ENCODE measurements around the gene SLC26A11.
"Not testable (repeated sequence)": the region's sequence is repeated elsewhere in the genome, so short reads cannot be mapped to it uniquely, and the experiment has no call there.

The SLC26A11 gene

DNA sequence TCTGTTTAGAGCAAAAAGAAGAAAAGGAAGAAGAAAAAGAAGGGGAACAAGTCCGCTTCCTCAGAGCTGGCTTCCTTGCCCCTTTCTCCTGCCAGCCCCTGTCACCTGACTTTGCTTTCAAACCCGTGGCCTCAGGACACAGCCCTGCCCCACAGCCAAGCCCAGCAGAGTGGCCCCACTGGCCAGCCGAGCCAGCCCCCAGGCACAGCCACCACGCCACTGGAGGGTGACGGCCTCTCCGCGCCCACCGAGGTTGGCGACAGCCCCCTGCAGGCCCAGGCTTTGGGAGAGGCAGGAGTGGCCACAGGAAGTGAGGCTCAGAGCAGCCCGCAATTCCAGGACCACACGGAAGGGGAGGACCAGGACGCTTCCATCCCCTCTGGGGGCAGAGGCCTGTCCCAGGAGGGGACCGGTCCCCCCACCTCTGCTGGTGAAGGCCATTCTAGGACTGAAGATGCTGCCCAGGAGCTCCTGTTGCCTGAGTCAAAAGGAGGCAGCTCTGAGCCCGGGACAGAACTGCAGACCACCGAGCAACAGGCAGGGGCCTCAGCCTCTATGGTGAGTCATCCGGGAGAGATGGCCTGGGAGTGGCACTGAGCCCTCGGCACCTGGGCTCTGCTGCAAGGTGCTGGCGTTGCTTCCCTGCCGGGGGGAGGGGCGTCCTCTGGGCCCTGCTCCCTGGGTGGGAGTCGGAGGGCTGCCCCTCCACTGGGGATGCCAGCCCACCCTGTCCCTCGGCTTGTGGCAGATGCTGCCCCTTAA is 67.8 kb downstream of the SLC26A11 start:
- peak; percentile 42 for DNase-seq

DNA sequence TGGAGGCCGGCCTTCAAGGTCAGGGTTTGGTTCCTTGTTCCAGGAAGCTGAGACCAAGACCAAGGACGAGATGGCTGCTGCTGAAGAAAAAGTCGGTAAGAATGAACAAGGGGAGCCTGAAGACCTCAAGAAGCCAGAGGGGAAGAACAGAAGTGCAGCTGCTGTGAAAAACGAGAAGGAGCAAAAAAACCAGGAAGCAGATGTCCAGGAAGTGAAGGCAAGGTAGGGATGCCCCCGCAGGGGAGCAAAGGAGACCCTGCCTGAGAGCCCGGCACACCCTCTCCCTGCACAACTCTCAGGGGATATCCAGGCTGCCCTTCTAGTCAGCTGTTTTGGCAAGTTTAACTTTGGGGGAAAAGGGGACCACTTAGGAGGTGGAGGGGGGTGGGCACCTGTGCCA is 69.4 kb downstream of the SLC26A11 start:
- DNase-seq, result no peak

DNA sequence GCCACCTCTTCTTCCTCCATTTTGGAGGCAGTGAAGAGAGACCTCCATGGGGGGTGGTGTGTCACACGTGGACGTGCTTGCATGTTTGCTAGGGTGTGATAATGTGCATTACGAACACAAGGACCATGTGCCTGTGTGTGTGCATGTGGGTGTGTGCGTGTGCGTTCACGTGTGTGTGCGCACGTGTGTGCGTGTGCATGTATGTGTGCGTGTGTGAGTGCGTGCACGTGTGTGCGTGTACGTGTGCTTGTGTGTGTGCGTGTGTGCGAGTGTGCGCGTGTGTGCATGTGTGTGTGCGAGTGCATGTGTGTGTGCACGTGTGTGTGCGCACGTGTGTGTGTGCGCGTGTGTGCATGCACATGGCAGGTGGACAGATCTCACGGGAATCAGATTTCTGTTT is 69.9 kb downstream of the SLC26A11 start:
- DNase-seq, result no peak

DNA sequence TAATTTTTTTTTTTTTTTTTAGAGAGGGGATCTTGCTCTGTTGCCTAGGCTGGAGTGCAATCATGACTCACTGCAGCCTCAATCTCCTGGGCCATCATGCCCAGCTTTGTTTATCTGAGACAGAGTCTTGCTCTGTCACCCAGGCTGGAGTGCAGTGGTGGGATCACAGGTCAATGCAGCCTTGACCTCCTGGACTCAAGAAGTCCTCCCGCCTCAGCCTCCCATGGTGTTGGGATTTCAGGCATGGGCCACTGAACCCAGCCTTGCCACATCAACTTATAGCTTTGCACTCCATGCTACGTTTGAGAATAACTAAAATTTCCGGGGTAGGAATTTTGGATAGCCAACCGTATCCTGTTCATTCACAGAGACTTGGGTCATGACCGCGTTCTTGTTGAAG is 71.0 kb downstream of the SLC26A11 start:
- no peak for DNase-seq

DNA sequence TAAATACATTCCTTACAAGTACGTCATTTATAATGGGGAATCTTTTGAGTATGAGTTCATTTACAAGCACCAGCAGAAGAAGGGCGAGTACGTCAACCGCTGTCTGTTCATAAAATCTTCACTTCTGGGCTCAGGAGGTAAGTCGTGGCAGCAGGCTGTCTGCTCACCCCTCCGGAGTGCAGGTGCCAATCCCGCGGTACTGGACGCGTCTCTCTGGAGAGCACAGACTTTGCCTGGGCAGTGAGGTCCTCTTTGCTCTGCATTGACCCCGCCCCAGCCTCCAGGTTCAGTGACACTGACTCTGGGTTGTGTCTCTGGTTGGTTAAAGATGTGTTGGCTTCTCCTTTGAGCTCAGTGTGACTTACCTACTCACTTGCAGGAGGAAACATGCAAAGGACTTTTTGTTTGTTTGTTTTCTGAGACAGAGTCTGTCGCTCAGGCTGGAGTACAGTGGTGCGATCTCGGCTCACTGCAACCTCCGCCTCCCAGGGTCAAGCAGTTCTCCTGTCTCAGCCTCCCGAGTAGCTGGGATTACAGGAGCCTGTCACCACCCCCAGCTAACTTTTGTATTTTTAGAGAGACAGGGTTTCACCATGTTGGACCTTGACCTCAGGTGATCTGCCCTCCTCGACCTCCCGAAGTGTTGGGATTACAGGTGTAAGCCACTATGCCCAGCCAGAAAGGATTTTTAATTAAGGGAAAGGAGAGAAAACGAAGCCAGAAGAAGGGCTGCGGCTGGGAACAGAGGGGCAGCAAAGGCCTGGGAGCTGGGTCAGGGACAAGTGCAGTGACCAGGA is 71.7 kb downstream of the SLC26A11 start:
- no peak for DNase-seq

DNA sequence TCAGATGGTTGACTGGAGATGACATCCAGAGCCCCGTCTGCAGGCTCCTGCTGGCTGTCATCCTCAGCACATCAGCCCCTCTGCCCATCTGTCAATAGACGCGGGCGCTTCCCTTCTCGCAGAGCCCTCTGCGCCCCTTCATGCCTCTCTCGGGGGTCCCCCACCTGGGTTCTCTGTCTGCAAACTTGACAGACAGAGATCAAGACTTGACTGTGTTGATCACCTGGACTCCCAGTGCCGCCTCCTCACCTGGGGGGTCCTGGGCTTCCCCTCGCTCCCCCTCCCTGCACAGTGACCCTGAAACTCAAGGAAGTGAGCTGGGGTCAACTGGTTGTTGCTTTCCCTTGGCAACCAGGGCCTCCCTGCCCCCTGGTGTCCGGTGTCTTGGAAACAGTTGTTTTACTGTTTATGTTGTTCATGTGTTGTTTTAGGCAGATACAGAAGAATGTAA is 72.3 kb downstream of the SLC26A11 start:
- no peak for DNase-seq

DNA sequence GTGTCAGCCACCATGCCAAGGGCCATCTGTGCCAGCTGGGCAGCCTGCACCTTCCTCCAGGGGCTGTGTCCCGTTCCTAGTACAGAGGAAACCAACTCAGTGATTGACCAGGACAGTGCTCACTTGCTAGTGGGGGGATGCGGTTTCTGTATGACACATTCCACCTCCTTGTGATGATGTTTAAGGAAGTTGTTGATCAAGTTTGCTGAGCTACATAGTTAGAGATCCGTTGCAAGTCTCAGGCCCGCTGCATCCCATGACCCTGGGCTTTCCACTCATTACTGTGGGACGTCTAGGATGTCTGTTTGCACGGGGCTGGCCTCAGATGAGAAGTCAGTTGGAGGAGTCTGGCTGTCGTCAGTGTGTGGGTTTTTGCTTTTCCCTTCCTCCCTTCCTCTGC is 74.0 kb downstream of the SLC26A11 start:
- no peak for DNase-seq

DNA sequence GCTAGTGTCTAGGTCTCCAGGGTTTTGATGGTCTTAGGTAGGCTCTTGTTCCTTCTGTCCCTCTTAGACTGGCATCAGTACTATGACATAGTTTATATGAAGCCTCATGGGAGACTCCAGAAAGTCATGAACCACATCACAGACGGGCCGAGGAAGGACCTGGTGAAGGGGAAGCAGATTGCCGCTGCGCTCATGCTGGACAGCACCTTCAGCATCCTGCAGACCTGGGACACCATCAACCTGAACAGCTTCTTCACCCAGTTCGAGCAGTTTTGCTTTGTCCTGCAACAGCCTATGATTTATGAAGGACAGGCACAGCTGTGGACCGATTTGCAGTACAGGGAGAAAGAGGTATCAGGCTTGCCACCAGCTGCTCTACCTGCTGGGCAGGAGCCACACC is 74.4 kb downstream of the SLC26A11 start:
- no peak for DNase-seq

DNA sequence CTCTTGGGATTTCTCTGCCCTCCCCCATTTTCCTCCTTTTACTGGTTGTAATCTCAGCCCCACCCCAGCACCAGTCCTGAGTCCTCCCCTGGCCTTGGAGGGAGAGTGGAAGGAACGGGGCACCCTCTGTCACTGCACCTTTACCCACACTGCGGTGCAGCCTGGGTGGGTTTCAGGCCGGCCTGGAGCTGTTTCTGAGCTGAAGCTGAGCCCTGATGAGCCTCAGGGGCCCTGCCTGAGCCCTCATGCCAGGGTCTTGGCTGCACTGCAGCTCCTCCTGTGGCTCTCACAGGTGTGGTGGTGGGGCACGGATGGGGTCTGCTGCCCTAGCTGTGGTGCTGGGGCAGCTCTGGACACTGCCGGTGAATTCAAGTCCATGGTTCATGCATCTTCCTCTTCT is 74.9 kb downstream of the SLC26A11 start:
- DNase-seq, result no peak

DNA sequence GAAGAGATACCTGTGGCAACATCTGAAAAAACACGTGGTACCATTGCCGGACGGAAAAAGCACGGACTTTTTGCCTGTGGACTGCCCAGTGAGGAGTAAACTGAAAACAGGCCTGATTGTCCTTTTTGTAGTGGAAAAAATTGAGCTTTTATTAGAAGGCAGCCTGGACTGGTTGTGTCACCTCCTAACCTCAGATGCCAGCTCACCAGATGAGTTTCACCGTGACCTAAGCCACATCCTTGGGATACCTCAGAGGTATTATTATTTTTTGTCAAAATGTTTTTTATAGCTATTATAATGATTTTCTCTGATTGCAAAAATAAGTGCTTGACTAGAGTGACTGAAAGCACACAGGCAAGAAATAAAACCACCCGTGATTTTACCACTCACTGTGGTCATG is 75.3 kb downstream of the SLC26A11 start:
- DNase-seq, result no peak

DNA sequence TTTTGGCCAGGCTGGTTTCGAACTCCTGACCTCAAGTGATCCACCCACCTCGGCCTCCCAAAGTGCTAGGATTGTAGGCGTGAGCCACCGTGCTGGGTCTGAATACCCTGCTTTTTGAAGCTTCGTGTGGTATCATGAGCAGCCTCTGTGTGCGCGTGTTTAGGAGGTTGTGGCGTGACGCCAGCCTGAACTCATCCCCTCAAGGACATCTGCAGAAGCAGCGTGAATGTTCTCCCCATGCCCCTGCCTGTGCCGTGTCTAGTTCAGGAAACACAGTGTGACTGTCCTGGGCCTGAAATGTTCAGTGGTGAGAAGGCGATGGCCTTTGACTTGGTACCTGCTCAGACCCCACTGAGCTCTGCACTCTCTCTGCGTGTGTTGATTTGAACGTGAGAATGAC is 76.0 kb downstream of the SLC26A11 start:
- no peak for DNase-seq

DNA sequence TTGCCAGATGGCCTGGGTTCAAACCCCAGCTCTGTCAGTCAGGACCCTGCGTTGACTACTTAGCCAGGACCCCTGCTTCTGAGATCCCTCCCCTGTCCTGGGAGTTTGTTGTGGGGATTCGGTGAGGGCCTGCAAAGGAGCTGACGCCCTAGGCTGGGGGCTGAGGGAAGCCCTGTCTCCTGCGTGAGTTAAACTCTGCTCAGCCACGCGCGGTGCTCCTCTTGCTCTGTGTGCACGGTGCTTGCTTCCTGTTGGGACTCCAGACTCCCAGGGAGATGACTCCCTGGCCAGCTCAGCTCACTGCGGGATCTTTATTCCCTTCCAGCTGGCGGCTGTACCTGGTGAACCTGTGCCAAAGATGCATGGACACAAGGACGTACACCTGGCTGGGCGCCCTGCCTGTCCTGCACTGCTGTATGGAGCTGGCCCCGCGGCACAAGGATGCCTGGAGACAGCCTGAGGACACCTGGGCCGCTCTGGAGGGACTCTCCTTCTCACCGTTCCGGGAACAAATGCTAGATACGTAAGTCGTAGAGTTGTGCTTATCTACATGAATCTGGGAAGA is 77.9 kb downstream of the SLC26A11 start:
- no peak for DNase-seq

DNA sequence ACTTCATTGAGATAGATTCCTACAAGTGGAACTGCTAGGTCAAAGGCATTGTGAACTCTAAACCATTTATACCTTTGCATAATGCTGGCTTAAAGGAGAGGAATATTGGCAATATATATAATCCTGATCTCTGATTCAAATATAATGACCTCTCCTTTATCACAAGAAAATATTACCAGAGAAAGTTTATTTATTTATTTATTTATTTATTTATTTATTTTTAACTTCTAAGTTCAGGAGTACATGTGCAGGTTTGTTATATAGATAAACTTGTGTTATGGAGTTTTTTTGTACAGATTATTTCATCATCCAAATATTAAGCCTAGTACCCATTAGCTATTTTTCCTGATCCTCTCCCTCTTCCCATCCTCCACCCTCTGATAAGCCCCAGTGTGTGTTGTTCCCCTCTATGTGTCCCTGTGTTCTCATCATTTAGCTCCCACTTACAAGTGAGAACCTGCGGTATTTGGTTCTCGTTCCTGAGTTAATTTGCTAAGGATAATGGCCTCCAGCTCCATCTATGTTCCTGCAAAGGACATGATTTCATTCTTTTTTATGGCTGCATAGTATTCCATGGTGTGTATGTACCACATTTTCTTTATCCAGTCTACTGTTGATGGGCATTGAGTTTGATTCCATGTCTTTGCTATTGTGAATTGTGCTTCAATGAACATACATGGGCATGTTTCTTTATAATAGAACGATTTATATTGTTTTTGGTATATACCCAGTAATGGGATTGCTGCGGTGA is 79.3 kb downstream of the SLC26A11 start:
- not testable (repeated sequence) for DNase-seq

DNA sequence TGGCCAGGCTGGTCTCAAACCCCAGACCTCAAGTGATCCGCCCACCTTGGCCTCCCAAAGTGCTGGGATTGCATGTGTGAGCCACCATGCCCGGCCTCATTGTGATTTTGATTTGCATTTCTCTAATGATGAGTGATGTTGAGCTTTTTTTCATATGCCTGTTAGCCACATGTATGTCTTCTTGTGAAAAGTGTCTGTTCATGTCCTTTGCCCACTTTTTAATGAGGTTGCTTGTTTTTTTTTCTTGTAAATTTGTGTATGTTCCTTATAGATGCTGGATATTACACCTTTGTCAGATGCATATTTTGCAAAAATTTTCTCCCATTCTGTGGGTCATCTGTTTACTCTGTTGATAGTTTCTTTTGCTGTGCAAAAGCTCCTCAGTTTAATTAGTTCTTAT is 80.5 kb downstream of the SLC26A11 start:
- DNase-seq, result not testable (repeated sequence)

Data from NCI-H146 (cell line).